NCI-H446 (cell line): ENCODE results near the gene KCNH6.

Experiments
- DNase-seq, 2 experiments: peaks; one replicate each; lab custom pipeline; 2025; lab: John Stamatoyannopoulos, UW

Gene KCNH6

DNA sequence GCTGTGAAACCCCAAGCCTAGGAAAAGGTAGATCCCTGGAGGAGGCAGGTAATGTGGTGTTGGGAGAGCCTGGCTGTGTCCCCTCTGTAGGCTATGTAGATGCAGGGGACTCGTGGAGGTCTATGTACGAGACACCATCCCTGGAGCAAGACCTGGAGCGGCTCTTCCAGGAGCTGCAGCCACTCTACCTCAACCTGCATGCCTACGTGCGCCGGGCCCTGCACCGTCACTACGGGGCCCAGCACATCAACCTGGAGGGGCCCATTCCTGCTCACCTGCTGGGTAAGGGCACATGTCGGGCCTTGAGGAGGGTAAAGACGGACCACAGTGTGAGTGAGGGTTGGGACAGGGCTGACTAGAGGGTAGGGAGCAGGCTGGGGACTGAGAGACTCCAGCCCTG lies 34.3 kb upstream of the KCNH6 start:
- DNase-seq, result no peak

DNA sequence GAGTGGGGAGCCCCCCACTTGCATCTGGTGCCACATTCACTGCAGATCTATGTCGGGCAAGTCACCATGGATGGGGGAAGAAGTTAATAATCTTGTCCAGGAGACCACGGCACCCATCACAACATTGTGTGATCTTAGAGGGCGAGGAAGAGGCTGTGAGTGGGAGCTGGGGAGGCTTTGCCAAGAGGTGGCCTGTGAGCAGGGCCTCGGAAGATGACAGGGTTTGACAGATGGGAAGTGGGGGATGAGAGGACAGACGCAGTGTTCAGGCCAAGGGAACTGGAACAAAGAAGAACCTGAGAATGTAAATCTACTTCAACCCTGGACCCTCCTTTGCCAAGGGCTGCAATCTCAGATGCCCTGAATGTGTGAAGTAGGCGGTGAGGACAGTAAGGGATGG lies 33.9 kb upstream of the KCNH6 start:
- no peak for DNase-seq

DNA sequence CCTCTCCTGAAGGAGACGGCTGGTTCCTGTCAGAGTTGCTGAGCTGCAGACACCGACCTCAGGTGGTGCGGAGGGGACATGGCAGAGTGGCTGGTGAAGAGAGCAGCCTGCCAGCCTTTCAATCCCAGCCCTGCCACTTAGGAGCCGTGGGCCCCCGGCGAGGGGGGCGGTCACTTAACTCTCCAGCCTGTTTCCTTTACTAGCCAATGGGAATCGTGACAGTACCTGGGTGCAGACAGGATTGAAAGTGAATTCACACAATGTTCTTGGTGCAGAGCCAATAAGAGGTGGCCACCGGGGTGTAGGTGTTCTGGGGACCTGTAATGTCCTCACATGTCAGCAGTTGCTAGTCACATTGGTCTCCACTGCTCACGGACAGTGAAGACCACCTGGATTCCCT lies 32.8 kb upstream of the KCNH6 start:
- no peak for DNase-seq

DNA sequence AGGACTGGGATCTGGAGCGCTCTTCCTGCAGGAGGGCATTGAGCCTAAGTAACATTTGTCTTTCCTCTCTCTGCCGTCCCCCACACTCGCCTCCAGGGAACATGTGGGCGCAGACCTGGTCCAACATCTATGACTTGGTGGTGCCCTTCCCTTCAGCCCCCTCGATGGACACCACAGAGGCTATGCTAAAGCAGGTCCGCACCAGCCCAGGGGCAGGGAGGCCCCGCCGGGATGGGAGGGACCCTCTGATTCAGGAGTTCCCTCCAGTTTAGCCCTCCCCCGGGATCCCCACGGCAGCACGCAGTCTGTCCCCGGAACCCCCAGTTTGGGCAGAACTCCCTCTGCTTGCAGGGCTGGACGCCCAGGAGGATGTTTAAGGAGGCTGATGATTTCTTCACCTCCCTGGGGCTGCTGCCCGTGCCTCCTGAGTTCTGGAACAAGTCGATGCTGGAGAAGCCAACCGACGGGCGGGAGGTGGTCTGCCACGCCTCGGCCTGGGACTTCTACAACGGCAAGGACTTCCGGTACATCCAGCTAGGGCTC lies 32.2 kb upstream of the KCNH6 start:
- no peak for DNase-seq

DNA sequence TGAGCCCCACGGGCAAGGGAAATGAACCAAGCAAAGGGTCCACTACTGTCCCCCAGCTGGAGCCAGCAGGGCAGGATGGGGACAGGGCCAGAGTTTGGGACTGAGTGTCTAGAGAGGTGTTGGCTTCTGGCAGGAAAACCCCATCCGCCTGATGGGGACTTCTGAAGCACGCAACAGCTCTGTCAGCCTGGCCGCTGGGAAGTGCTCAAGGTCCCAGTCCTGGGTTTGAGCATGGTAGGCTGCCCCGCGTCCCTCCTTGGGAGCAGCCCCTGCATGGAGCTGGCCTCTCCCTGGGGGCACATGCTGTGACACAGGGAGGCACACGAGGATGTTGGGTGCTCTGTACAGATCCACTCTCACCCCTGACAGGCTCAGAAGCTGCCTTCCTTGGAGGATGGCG lies 31.7 kb upstream of the KCNH6 start:
- DNase-seq, result no peak

DNA sequence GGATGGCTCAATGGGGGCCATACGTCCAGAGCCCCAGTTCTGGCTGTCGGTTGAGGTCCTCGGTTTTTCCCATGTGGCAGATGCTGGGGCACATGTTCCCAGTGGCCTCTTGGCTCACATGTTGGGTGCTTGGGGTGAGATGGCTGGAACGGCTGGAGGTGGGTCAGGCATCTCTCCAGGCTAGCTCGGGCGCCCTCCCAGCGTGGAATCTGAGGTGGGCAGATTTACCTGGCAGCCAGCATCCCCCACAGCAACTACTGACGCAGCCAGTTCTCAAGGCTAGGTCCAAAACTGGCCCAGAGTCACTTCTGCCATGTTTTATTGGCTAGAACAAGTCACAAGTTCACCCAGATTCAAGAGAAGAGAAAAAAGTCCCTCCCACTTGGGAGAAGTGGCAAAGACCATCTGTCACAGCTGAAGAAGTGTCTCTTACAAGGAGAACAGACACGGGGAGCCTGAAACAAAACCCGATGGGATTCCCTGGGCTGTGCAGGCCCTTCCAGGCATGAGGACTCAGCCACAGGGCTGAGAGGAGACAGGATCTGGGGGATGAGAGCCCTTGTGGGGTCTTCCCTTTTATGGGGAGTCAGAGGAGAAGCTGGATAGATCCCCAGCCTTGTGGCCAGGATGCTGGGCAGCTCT lies 31.1 kb upstream of the KCNH6 start:
- peak in 1 of 2 experiments; percentile 7 for DNase-seq

DNA sequence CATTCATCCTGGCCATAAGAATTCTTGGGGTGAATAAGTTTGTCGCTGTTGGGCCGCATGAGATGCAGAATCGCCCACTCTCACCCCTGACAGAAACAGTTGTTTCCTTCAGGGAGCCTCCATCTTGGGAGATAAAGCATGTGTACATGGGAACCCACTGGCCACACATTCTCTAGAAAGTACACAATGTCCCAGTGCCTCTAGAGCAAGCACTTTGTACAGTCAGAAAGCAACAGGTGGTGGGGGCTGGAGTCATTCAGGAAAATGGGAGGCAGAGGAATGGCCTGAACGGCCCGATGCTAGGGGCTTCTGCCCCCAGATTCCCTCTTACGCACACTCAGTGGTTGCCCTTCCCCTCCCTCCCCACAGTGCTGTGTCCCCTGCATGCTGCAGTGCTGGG lies 30.2 kb upstream of the KCNH6 start:
- no peak for DNase-seq

DNA sequence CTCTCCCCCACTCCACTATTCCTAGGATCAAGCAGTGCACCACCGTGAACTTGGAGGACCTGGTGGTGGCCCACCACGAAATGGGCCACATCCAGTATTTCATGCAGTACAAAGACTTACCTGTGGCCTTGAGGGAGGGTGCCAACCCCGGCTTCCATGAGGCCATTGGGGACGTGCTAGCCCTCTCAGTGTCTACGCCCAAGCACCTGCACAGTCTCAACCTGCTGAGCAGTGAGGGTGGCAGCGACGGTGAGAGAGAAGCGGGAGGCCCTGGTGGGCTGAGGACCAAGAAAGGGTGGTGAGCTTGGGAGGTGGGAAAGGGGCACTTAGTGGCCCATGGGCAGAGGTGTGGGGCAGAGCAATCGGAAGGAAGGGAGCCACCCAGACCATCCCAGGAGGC lies 29.7 kb upstream of the KCNH6 start:
- no peak for DNase-seq

DNA sequence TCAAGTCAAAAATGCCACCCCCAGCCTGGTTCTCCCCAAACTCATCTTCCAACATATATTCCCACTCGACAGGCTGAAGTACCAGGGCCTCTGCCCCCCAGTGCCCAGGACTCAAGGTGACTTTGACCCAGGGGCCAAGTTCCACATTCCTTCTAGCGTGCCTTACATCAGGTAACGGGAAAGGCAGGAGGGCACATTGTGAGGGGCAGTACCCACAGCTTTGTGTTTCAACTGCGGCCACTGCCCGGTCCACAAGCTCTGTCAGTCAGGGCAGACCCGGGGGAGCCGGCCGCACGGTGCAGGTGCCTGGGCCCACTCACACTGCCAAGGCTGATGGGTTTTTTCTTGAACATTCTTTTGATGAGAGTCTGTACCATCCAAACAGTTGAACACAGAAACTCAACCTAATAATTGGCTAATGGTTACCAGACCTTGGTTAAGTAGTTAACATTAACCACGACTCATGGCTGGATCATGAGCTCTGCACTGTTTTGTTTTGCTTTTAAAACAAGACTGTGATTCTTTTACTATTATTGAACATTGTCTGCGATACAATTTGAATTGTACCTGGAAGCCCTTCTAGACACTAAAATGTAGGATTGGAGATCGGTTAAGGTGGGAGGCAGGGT lies 28.7 kb upstream of the KCNH6 start:
- DNase-seq, result no peak

DNA sequence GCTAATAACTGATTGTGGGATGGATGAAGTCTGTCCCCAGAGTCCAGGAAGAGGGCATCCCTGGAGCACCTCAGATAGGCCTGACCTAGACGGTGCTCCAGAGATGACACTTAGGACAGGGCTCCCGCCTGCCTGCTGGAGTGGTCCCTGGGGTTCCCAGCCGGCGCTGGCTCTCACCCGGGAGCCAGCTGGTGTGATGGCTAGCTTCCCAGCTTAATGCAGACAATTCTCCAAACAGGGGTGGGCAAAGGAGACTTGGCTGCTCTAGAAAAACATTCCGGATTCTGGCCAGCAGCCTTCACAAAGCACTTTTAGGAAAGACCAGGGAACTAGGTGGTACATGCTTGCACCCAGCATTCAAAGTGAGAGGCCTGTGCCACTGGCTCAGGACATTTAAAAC lies 27.7 kb upstream of the KCNH6 start:
- DNase-seq, result peak; percentile 70 to 84

DNA sequence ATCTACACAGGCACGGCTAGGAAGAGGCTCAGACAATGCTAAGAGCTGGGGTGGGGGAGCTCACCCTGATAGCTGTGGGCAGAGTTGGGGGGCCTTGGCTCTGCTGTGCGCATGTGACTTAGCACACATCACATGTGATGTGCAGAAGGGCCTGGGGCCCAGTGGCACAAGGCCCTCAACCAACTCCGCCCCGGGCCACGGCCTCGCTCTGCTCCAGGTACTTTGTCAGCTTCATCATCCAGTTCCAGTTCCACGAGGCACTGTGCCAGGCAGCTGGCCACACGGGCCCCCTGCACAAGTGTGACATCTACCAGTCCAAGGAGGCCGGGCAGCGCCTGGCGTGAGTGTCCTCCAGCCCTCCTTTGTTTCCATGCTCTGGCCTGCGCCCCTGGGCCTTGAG lies 27.0 kb upstream of the KCNH6 start:
- DNase-seq, result no peak

DNA sequence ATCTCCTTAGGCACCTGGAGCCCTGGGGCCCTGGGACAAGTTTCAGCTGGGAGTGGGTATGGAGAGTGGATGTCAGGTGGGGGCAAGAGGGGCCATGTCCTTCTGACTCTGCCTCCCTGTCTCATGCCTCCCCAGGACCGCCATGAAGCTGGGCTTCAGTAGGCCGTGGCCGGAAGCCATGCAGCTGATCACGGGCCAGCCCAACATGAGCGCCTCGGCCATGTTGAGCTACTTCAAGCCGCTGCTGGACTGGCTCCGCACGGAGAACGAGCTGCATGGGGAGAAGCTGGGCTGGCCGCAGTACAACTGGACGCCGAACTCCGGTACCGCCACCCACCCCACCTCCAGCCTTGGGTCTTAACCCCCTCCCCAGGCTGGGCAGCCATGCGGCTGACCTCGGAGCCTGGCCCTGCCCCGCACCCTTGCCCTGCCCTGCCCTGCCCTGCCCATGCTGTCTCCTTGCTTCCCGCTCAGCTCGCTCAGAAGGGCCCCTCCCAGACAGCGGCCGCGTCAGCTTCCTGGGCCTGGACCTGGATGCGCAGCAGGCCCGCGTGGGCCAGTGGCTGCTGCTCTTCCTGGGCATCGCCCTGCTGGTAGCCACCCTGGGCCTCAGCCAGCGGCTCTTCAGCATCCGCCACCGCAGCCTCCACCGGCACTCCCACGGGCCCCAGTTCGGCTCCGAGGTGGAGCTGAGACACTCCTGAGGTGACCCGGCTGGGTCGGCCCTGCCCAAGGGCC lies 26.3 kb upstream of the KCNH6 start:
- no peak for DNase-seq

DNA sequence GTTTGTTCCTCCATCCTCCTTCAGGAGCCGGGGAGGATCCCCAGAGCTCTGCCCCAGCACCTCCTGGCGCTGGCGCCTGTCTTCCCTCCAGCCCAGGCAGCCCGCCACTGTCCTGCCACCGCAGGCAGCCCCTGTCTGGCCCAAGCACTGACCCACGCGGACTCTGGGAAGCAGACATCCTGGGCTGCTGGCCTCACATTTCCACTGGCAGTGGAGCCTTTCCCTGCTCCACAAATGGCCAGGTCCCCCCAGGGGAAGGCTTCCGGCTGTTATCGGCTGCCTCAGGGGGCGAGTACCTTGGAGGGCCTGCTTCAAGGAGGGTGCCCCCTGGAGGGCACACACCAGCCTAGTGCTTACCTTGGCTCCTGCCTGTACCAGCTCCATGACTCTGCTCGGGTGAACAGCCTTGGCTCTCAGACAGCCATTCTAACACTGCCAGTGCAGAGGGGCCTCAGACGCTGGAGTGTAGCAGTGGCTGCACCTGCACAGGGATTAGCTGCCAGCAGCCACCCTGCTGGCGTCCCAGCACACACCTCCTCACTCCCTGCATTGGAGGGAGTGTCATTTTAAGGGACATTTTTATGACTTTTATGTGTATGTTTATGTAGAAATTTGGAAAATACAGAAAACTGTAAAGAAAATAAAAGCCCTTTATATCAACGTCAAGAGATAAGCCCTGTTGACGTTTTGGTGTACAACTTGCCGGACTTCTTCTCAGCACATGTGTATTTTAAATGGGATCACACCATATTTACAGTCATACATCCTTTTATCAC lies 25.3 kb upstream of the KCNH6 start:
- peak; percentile 20 to 68 for DNase-seq

DNA sequence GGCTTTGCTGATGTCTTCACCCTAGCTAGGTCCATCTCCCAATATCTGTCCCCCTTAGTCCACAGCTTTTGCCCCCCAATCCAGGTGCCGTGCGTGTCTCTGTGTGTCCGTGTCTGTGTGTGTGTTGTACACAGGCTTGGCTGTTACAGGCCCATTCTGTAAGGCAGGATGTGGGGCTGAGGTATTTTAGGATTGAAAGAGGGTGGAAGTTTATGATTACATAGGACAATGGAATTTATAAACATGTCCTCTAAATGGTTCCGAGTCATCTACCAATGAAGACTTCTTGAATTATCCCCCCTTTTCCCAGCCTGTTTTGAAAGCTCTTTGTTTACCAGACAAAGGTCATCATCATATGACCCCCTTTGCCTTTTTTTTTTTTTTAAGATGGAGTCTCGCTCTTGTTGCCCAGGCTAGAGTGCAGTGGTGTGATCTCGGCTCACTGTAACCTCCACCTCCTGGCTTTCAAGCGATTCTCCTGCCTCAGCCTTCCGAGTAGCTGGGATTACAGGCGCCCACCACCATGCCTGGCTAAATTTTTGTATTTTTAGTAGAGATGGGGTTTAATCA lies 24.4 kb upstream of the KCNH6 start:
- DNase-seq, result no peak

DNA sequence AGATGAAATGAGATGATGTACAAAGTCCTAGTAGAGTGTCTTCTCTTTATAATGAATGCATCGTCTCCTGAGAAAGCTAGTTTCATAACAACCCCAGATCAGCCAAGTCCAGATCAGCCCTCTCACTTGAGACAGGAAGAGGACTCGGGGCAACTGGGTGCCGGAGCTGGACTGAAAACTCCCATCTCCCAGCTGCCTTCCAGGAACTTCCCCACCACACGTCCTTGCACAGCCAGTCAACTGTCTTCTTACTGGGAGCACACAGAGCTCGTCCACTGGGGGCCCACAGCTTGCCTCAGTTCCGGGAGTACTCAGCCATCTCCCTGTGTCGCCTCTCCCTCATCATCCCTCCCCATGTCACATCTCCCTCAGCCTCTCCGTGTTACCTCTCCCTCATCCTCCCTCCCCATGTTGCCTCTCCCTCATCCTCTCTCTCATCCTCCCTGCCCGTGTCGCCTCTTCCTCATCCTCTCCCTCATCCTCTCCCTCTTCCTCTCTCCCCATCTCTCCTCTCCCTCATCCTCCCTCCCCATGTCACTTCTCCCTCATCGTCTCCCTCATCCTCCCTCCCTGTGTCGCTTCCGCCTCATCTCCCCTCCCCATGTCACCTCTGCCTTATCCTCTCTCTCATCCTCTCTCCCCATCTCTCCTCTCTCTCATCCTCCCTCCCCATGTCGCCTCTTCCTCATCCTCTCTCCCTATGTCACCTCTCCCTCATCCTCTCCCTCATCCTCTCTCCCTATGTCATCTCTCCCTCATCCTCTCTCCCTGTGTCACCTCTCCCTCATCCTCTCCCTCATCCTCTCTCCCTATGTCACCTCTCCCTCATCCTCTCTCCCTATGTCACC lies 22.4 kb upstream of the KCNH6 start:
- no peak for DNase-seq

DNA sequence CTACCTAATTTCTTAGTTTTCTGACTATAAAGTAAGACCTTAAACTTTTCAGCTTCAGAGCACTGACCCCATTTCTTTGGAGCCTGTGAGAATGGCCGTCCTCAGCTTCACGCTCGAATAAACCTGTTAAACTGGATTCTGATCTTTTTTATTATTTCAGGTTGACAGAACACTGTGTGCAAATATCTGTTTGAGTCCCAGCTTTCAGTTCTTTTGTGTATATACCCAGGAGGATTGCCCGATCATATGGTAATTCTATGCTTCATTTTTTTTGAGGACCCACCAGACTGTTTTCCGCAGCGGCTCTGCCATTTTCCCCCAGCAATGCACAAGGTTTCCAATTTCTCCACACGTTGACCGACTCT lies 19.8 kb upstream of the KCNH6 start:
- DNase-seq, result peak in 1 of 2 experiments; percentile 17

DNA sequence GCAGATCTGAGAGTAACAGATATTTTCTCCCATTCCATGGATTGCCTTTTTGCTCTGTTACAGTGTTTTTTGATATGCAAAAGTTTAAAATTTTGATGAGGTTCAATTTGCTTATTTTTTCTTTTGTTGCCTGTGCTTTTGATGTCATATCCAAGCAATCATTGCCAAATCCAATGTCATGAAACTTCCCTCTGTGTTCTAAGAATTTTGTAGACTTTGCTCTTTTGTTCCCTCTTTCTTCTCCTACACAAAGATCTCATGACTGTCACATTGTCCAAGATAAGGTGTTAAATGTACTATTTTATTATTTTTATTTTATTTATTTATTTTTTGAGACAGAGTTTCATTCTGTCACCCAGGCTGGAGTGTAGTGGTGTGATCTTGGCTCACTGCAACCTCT lies 18.9 kb upstream of the KCNH6 start:
- no peak for DNase-seq

DNA sequence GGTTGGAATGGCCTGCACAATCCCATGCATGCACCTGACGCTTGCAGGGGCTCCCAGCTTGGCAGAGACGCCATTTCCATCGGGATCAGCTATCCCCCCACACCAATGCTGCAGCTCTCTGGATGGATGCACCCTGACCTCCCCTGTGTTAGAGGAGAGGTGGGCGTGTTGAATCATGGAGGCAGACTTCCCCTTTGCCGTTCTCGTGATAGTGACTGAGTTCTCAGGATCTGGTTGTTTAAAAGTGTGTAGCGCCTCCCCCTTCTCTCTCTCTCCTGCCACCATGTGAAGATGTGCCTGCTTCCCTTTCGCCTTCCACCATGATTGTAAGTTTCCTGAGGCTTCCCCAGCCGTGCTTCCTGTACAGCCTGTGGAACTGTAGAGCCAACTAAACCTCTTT lies 17.8 kb upstream of the KCNH6 start:
- no peak for DNase-seq

DNA sequence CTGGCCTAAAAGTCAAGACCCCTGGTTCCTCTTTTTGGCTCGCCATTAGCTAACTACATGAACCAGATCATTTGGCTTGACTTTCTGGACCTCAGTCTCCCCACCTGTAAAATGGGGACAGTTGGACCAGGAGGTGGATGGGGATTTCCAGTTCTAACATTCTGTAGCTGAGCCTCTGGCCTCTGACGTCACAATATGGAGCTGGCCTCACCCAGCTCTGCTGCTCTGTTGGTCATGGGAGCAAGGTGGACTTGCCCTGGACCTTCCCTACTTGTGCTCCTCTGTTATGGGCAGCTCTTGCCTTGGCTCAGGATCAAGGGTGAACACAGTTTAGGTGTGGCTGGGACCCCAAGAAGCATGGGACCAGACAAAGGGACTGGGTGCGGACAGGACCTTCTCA lies 16.5 kb upstream of the KCNH6 start:
- no peak for DNase-seq

DNA sequence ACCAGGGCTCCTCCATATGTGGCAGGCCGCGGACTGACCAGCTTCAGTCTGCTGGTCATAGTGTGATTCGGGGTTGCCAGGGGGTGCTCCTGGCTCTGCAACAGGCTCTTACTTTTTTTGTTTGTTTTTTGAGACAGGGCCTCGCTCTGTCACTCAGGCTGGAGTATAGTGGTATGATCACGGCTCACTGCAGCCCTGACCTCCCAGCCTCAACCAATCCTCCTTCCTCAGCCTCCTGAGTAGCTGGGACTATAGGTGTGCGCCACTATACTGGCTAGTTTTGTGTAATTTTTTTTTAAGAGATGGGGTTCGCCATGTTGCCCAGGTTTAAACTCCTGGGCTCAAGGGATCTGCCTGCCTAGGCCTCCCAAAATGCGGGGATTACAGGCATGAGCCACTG lies 11.8 kb upstream of the KCNH6 start:
- DNase-seq, result no peak

DNA sequence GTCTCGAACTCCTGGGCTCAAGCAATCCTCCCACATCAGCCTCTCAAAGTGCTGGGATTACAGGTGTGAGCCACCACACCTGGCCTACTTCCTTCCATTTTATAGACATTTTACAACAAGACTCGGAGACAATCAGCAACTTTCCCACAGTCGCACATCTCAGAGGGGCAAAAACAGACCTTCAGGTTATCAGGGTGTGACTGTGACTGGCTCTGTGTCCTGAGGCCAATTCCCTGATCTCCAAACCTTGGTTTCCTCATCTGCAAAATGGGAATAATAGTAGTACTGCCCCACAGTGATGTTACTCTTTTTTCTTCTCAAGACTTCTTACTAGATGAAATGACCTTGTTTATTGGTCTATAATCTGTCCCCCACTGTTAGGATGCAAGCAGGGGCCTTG lies 10.8 kb upstream of the KCNH6 start:
- DNase-seq, result no peak
